Dermis microvascular lymphatic vessel endothelial cell (primary cell): ENCODE results near the gene TMPRSS6. TPM values are rescaled to one million over a fixed set of nuclear protein-coding genes. Genes with fewer than 3 reads are reported as not detected.

Experiments used
- DNase-seq, 2 donors: peaks; one replicate each; pipeline versions ENCODE4 v3.0.0 to v3.0.0-alpha.2; 2010; ENCODE audit warnings: low read depth in 2 of 2
- total RNA-seq: library from RNA; depleted of rRNA; stranded (reverse); fragments of >200 nt; gene quantifications from 2 replicates; pipeline ENCODE4 v1.2.1, GENCODE V29; 2014

Gene TMPRSS6
- total RNA-seq, 1 donor from 2014 or later, result not detected

GRCh38 chr22:37117092-37117491 lies 7.6 kb upstream of the TMPRSS6 start:
- DNase-seq, result no peak

- DNase-seq, result no peak
These were observed 5.5 kb upstream of the TMPRSS6 start for GRCh38 chr22:37115032-37115431.

DNA sequence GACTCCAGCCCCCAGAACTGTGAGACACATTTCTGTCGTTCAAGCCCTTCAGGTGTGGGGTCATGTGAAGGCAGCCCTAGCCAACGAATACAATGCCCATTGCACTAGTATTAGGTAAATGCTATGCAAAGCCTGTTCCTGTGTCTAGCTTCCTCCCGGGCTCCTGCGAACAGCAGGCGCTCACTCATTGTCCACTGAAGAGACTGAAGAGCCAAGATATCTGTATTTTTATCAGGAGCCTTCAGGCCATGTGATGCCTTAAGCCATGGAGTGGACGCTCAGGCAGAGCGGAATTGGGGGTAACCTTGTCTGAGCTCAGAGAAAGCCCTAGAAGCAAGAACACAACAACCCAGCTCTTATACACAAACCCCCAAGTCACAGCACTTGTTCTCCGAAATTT lies 4.2 kb upstream of the TMPRSS6 start:
- DNase-seq, result no peak

DNA sequence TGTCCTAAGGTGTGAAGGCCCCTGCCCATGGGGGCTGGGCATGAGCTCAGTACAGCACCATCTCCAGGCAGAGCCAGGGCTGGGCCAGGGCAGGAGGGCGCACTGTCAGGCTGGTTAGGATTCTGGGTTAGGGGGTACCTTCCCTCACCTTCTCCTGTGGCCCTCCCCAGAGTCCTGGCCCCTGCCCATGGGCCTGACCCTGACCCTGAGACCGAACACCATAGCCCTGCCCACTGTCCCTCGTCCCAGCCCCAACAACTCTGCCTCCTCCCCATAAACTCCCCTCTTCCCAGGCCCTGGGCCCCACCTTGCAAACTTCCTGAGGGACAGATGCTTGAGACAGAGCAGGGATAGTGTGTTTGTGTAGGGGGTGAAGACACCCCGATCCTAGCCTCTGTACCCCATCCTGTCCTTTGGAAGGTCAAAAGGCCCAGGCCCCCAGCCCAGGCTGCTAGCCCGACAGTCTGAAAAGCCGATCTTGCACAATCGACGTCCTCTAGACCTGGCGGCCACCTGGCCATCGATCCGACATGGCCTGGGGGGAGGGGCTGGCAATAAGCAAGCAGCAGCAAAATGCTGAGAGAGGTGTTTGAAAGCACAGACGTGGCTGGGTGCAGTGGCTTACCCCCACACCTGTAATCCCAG lies 2.7 kb upstream of the TMPRSS6 start:
- no peak for DNase-seq

DNA sequence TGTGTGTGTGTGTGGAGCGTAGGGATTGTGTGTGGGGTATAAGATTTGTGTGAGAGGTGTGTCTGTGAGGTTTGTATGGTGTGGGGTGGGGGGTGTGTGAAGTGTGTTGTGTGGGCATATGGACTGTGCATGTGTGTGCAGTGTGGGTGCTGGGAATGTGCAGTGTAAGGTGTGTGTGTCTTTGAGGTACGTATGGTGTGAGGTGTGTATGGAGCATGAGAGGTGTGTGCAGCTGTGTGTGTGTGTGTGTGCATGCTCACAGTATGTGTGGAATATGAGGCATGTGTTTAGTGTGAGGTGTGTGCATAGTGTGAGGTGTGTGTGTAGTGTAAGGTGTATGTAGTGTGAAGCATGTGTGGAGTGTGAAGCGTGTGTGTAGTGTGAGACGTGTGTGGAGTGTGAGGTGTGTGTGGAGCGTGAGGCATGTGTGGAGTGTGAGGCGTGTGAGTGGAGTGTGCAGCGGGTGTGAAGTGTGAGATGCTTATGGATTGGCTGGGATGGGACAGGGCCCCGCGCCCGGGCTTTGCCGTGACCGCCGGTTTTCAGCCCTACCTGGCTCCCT lies 1.7 kb upstream of the TMPRSS6 start:
- no peak for DNase-seq

GRCh38 chr22:37107816-37108621 lies 1.5 kb downstream of the TMPRSS6 start:
- DNase-seq, result no peak

GRCh38 chr22:37105990-37106389 lies 3.5 kb downstream of the TMPRSS6 start:
- DNase-seq, result no peak

DNA sequence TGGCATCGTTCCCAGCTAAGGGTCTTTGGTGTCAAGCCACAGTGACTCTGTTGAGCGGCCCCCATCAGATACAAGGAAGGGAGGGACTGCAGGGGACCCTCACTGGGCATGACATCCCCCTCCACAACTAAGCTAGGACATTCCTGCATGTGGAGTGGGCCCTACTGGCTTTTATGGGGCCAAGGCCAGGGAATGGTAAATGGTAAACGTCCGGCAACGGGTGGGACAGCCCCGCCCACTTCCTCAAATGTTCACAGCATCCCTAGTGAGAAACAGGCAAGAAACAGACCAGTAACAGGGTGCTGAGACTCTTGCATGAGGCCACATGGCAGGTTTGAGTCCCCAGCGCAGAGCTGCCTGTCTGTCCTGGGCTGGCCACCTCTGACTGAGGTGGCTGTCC lies 4.4 kb downstream of the TMPRSS6 start:
- DNase-seq, result no peak

DNA sequence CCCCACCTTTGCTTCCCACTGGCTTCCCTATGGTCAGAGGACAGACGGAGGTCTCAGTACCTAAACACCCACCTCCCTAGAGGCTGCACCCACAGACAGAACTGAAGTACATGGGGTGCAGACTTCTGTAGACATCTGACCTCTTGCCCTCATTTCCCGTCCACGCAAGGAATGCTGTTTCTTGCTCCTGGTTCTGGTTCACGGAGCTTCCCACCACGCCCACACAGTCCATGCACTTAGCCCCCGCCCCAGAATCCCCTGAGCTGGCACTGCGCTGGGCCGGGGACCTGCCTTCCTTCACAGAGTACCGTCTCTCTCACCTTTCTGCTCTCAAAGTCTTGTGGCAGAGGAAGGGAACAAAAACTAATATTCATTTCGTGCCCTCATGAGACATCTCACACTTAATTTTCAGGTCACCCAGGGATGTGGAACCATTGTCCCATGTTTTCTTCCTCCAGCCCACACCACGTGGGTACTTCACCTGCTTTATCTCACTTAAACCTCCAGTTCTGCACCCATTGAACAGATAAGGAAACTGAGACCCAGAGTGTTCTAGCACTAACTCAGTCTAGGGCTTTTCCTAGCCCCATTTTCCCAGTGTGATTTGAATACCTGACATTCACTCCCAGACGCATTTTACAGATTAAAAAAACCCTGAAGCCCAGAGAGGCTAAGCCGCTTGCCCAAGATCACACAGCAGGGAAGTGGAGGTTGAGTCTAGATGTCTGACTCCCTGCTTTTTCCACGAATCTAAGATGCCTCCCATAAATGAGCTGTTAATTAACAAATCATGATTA lies 5.7 kb downstream of the TMPRSS6 start:
- no peak for DNase-seq

DNA sequence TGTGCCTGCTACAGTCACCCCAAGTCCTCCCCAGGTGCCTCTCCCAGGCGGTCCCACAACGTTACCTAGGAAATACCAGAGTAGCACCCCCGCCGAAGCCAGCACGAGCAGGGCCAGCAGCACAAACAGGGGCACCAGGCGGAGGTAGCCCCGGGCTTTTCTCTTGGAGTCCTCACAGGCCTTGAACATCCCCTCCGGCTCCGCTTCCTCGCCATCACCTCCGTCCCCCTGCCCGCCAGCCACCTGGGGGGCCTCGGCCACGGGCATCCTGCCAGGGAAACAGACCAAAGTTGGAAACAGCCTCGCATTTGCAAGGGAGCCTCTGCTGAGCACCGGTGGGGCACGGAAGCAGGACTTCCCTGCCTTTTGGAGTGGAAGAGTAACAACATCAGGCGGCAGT lies 6.4 kb downstream of the TMPRSS6 start:
- no peak for DNase-seq

DNA sequence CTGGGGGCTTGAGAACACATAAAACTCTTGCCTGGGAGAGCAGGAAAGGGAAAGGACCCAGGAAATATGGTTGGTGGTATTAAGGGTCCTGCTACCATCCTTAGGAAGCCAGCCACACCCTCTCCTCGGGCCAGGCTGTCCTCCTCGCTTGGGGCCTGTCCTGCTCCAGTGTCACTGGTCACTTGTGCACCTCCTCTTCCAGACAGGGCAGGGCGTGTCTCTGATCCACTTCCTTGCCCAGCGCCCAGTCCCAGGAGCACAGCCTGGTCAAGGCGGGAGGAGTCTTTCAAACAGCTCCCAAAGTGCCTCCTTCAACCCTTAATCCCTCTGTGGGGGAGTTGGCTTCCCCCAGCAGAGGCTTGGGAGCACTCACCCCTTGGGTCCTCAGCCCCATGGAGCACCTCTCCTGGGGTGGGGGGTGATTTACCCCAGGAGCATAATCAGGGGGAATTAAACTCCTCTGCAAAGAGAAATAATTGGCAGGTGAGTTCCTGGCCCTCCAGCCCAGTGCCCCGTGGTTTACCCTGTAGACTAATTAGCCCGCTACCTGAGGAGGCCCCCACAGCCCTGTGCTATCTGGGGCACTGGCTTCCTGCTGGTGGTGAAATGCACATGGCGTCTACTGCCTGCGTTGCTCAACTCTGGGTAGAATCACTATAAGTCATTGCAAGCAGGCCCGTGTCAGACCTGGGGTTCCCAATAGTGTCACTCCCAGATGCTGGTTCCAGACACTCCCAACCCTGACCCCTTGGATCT lies 8.0 kb downstream of the TMPRSS6 start:
- DNase-seq, result no peak

DNA sequence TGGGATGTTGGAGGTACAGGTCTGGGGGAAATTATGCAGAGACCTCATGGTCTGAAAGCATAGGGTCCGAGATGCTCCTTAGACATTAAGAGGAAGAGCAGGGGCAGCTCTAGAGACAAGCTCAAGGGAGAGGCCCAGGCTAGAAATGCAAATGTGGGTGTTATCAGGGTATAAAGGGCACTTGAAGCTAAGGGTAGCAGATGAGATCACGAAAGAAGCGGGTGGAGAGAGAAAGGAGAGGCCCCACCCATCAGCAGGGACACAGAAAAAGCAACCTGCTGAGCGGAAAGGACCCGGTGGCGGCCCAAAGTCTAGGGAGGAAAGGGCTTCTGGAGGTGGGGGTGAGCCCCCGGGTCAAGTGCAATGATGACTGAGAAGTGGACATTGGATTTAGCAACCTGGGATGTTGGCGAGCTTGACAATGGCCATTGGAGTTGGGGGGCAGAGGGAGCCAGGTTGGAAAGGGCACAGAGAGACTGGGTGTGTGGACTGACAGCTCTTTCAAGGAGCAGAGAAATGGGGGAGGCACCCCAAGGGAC lies 8.9 kb downstream of the TMPRSS6 start:
- DNase-seq, result no peak

- no peak for DNase-seq
These were observed 10.4 kb downstream of the TMPRSS6 start for GRCh38 chr22:37098976-37099591.

- no peak for DNase-seq
These were observed 12.2 kb downstream of the TMPRSS6 start for GRCh38 chr22:37097346-37097745.

DNA sequence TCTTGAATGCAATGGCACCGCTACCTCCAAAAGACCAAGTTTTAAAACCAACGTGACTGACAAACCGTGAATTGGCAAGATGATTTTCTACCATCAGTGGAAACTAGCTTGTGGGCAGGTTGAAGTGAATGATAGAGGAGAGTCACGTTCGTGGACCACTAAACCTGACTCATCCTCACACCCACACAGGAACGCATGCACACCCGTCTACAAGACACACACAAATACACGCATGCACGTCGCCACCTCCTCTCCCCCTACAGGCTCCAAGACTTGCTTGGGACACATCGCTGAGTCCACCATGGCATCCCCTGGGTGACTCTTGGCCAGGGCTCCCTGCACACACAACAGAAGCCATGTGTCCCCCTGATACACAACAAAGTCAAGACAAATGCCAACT lies 14.4 kb downstream of the TMPRSS6 start:
- no peak for DNase-seq

DNA sequence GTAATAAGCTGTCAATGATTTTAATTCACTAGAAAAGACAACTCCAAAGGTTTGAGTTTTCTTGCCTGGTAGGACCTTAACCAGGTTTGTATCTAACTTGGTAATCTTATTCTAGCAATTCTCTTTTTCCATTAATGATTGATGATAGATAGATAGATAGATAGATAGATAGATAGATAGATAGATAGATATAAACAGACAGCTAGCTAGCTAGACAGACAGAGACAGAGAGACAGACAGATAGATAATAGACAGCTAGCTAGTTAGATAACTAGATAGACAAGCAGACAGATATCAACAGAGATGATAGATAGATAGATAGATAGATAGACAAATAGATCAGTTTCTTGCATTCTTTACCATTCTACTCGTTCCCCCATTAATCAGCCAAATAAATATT lies 15.3 kb downstream of the TMPRSS6 start:
- DNase-seq, result no peak

DNA sequence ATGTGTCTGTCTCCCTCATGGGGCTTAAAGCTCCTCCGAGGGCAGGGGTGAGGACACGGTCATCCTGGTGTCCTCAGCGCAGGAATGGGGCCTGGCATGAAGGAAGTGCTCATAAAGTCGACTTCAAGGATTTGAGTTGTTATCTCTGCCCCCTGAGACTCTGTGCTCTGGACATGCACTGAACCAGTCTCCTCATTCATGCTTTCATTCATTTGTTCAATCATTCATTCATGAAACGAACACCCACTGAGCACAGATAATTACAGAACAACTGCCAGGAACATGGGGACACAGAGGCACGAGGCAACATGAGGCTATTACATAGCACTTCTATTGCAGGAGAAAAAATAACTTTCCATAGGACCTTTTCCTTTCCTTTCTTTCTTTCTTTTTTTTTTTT lies 16.5 kb downstream of the TMPRSS6 start:
- DNase-seq, result no peak

DNA sequence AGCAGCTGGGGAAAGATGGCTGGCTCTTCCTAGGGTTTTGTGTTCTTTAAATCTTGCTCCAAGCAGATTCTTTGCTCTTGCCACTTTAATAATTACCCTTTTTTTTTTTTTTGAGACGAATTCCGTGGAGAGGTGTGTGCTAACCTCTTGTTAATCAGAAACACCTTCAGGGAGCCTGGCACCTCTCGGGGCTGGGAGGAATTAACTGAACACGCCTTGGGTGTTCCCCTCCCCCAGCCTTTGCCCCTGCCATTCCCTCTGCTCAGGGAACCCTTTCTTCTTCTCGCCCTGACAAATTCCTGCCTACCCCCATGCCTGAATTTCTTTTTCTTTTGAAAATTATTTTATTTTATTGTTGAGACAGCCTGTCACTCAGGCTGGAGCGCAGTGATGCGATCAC lies 17.5 kb downstream of the TMPRSS6 start:
- no peak for DNase-seq

DNA sequence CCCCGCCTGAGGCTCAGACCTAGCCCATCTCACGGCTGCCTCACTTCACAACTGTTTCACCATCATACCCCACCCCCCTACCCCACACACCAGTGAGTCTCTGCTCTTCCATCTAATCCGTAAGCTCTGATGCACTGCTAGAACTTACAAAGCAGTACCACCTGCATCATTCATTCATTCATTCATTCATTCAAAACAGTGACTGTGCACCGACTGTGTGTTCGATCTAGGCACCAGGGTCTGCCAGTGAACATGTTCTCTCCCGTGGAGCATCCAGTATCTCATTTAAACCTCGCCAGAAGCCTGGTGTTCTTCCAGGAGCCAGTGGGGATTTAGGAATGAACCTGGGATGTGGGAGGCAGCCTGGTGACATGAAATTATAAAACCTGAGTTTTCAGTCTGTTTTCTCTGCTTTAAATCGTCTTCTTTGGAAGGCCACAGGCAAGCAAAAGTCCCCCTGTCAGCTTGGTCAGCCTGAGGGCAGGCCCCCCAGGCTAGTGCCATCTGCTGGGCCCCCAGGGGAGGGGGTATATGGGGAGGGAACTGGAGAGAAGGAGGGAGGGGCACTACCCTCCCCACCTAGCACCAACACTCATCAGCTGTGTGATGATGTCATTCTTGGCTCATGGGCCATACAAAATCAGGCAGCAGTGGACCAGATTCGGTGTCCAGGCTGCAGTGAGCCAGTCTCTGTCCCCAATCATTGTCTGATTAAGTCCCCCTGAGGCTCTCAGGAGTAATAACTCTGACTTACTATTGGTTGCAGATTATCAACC lies 18.4 kb downstream of the TMPRSS6 start:
- no peak for DNase-seq

DNA sequence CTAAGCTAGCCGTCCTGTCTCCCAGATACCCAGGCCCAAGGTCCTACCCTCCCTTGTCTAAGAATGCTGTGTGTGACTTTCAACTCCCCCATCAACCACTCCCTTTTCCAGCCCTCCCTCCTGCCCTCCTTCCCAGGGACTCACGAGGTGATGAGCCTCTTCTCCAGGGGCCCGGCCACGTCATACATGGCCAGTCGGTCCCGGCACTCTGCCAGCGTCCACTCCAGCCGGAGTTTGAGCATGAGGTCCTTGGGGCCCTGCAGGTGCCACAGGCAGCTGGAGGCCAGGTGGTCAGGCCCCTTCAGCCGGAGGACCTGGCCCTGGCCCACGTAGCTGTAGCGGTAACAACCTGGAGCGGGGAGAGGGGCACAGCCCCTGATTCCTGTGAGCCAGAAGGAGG lies 20.1 kb downstream of the TMPRSS6 start:
- no peak for DNase-seq
